Peyer's patch (tissue), 4 donors: ENCODE data around the gene SURF4.

Experiments
- CTCF ChIP-seq, 6 experiments: fragments of 450-650 bp in 4 of 6; fragments of 200-600 bp in 2 of 6; sonication (generic) in 1 of 6; IDR thresholded peaks; one replicate each; pipeline ENCODE4 v1.5.1; 2017 to 2019; ENCODE audit warnings: antibody characterized with exemption in 6 of 6, mild to moderate bottlenecking in 3 of 6, moderate library complexity in 1 of 6
- POLR2A ChIP-seq, 2 donors: fragments of 450-650 bp; IDR thresholded peaks; one replicate each; pipeline ENCODE4 v1.5.1; 2017; ENCODE audit warnings: antibody characterized with exemption in 2 of 2, mild to moderate bottlenecking in 2 of 2, moderate library complexity in 2 of 2

GRCh38 chr9:133374612-133375115, 1.2 kb downstream of the SURF4 start:
- TF ChIP-seq CTCF (IDR thresholded peaks at IDR 0.05) (no peak), POLR2A (IDR thresholded peaks at IDR 0.05) (no peak)
